ENCODE data around the gene NPNT.

The NPNT gene

DNA sequence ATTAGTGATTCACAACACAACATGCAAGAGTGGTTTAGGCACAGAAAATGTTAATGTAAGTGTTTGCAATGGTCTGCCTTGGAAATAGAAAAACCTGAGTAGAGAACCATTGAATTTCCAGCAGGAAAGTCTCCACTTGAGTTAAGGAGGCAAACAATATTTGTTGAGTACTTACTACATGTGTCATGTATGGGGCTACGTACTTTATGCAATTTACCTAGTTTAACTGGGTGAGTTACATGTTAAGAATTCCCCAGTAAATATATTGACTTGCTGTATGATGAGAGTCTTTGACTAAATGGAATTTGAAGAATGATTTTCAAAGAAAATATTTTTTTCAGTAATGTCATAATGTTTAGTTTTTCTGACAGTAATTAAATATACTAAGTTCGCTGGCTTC, 7.8 kb upstream of the NPNT start:
- Histone ChIP-seq H3K27me3 (ENCODE audit: insufficient read depth, low read length, poor library complexity, severe bottlenecking) (no peaks in the 10 kb centered on the region), H2AFZ (ENCODE audit: low read length) (no peak overlapping the region), H3K79me2 (ENCODE audit: insufficient read depth, low read length) (no peaks in the 10 kb centered on the region), H4K20me1 (ENCODE audit: insufficient read depth, low read length, poor library complexity, severe bottlenecking) (no peaks in the 10 kb centered on the region), H3K9me2 (replicated peaks; ENCODE audit: low read depth, low read length) (no peaks in the 10 kb centered on the region), H3K9ac (ENCODE audit: low read depth, low read length, poor library complexity, severe bottlenecking) (no peak overlapping the region), H3K9me3 (ENCODE audit: insufficient read depth, low read depth, low read length) (peaks cover 3% of the 10 kb centered on the region; the same call in 1 of the 2 replicates), H3K4me3 (ENCODE audit: low read length, poor library complexity, severe bottlenecking) (no peak overlapping the region), H3K4me2 (ENCODE audit: low read depth, low read length, poor library complexity, severe bottlenecking) (no peak overlapping the region), H3K4me1 (ENCODE audit: insufficient read depth, low read length, poor library complexity, severe bottlenecking) (peaks cover 26% of the 10 kb centered on the region), H3K36me3 (ENCODE audit: insufficient read depth, low read length) (no peaks in the 10 kb centered on the region), H3F3A (ENCODE audit: low read depth) (no peaks in the 10 kb centered on the region)
- no peak for TF ChIP-seq EZH2phosphoT487 (IDR thresholded peaks at IDR 0.05; ENCODE audit: borderline replicate concordance)
- no peak for TF ChIP-seq CTCF (conservative IDR thresholded peaks at IDR 0.05; ENCODE audit: low read length)

DNA sequence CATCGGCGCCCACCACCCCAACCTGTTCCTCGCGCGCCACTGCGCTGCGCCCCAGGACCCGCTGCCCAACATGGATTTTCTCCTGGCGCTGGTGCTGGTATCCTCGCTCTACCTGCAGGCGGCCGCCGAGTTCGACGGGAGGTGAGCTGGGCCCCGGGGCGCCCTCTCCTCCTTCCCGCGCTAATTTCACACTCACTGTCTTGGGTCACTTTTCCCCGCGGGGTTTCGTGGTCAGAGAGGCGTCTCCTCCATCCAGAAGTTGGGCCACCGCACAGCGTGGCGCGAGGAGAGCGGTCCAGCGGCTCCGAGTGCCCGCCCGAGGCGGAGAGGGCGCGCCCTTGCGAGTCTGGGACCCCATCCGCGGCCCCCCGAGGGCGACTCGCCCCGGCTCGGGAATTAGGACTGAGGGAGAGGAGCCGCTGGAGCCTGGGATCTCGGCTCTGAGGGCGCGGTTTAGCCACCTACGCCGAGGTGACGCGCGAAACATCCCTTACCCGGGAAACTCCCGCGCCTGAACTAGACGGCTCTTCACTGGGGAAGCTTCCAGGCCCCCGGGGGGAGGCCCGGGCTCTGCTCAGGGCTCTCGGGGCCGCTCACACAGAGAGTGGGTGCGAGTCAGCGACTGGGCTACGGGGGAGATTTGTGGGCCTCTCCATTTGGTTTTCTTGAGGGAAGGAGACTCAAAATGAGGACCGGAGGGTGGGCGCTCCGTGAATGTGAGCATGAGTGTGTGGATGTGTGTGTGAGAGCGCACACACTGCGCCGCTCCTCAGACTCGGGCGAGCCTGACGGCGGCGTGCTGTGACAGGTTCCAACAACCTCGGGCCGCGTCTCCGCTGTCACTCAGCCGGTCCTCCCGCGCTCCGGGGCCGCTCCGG, 551 bp downstream of the NPNT start:
- Histone ChIP-seq H4K20me1 (ENCODE audit: insufficient read depth, low read length, poor library complexity, severe bottlenecking) (no peaks in the 10 kb centered on the region), H3K9me3 (ENCODE audit: insufficient read depth, low read depth, low read length) (no peaks in the 10 kb centered on the region), H3K27me3 (ENCODE audit: insufficient read depth, low read length, poor library complexity, severe bottlenecking) (no peaks in the 10 kb centered on the region), H3K9ac (ENCODE audit: low read depth, low read length, poor library complexity, severe bottlenecking) (no peak overlapping the region), H3K4me1 (ENCODE audit: insufficient read depth, low read length, poor library complexity, severe bottlenecking) (peaks cover 12% of the 10 kb centered on the region), H2AFZ (ENCODE audit: low read length) (no peak overlapping the region), H3K79me2 (ENCODE audit: insufficient read depth, low read length) (no peaks in the 10 kb centered on the region), H3K9me2 (replicated peaks; ENCODE audit: low read depth, low read length) (no peaks in the 10 kb centered on the region), H3K36me3 (ENCODE audit: insufficient read depth, low read length) (no peaks in the 10 kb centered on the region), H3K4me2 (ENCODE audit: low read depth, low read length, poor library complexity, severe bottlenecking) (no peak overlapping the region), H3F3A (ENCODE audit: low read depth) (no peaks in the 10 kb centered on the region), H3K4me3 (ENCODE audit: low read length, poor library complexity, severe bottlenecking) (no peak overlapping the region)
- no peak for TF ChIP-seq CTCF (conservative IDR thresholded peaks at IDR 0.05; ENCODE audit: low read length)
- no peak for TF ChIP-seq EZH2phosphoT487 (IDR thresholded peaks at IDR 0.05; ENCODE audit: borderline replicate concordance)

- Histone ChIP-seq H3K27me3 (ENCODE audit: insufficient read depth, low read length, poor library complexity, severe bottlenecking) (no peaks in the 10 kb centered on the region), H3F3A (ENCODE audit: low read depth) (no peaks in the 10 kb centered on the region), H3K9ac (ENCODE audit: low read depth, low read length, poor library complexity, severe bottlenecking) (no peak overlapping the region), H4K20me1 (ENCODE audit: insufficient read depth, low read length, poor library complexity, severe bottlenecking) (no peaks in the 10 kb centered on the region), H2AFZ (ENCODE audit: low read length) (no peak overlapping the region), H3K4me1 (ENCODE audit: insufficient read depth, low read length, poor library complexity, severe bottlenecking) (peaks cover 5% of the 10 kb centered on the region), H3K9me2 (replicated peaks; ENCODE audit: low read depth, low read length) (no peaks in the 10 kb centered on the region), H3K4me2 (ENCODE audit: low read depth, low read length, poor library complexity, severe bottlenecking) (no peak overlapping the region), H3K4me3 (ENCODE audit: low read length, poor library complexity, severe bottlenecking) (no peak overlapping the region), H3K79me2 (ENCODE audit: insufficient read depth, low read length) (no peaks in the 10 kb centered on the region), H3K36me3 (ENCODE audit: insufficient read depth, low read length) (no peaks in the 10 kb centered on the region), H3K9me3 (ENCODE audit: insufficient read depth, low read depth, low read length) (no peaks in the 10 kb centered on the region)
- TF ChIP-seq CTCF (conservative IDR thresholded peaks at IDR 0.05; ENCODE audit: low read length) (no peak), EZH2phosphoT487 (IDR thresholded peaks at IDR 0.05; ENCODE audit: borderline replicate concordance) (no peak)
Observed at GRCh38 chr4:105896461-105896942, 1.2 kb downstream of the NPNT start.

All from Loucy (cell line).